Type B pancreatic cell (in vitro differentiated cells): ENCODE results near the gene F12. TPM values are rescaled to one million over a fixed set of nuclear protein-coding genes. Genes with fewer than 3 reads are reported as not detected.

Experiments
- DNase-seq: peaks from one replicate; pipeline ENCODE4 v3.0.0; 2021; ENCODE audit warnings: mixed read lengths; ENCODE audit not compliant: unreplicated experiment; ENCODE audit errors: extremely low spot score
- H3K27ac Mint-ChIP-seq: 2 replicates; pipeline ENCODE4 v1.8.0; 2021; ENCODE audit warnings: mild to moderate bottlenecking, mixed read lengths
- H3K27me3 Mint-ChIP-seq: 2 replicates; pipeline ENCODE4 v1.8.0; 2021; ENCODE audit warnings: mixed read lengths
- H3K36me3 Mint-ChIP-seq: 2 replicates; pipeline ENCODE4 v1.8.0; 2021; ENCODE audit warnings: mixed read lengths
- H3K4me1 Mint-ChIP-seq: one replicate; pipeline ENCODE4 v1.8.0; 2021; ENCODE audit warnings: mixed read lengths; ENCODE audit not compliant: unreplicated experiment
- H3K4me3 Mint-ChIP-seq: 2 replicates; pipeline ENCODE4 v1.8.0; 2021; ENCODE audit warnings: mild to moderate bottlenecking, mixed read lengths
- H3K9me3 Mint-ChIP-seq: 2 replicates; pipeline ENCODE4 v1.8.0; 2021; ENCODE audit warnings: mixed read lengths
- total RNA-seq: library from RNA; stranded (reverse); gene quantifications from 2 replicates; pipeline ENCODE4 v1.2.1, GENCODE V29; 2021; ENCODE audit warnings: low replicate concordance
- TF ChIP-seq, protein P1 (sequence below): fragments of 200-600 bp; sonication (generic); conservative IDR thresholded peaks from 2 replicates; pipeline ENCODE4 v1.5.0; 2021; ENCODE audit warnings: antibody characterized with exemption, mild to moderate bottlenecking

Gene F12
- total RNA-seq, 1 donor from 2014 or later, result 3.2 TPM

- Mint-ChIP-seq H3K4me3 (no peak overlapping the region), H3K9me3 (no peaks in the 10 kb centered on the region), H3K4me1 (peaks cover 8% of the 10 kb centered on the region), H3K27ac (no peak overlapping the region), H3K36me3 (no peaks in the 10 kb centered on the region), H3K27me3 (peaks cover 32% of the 10 kb centered on the region)
- DNase-seq, result no peak
- TF ChIP-seq, protein P1, sequence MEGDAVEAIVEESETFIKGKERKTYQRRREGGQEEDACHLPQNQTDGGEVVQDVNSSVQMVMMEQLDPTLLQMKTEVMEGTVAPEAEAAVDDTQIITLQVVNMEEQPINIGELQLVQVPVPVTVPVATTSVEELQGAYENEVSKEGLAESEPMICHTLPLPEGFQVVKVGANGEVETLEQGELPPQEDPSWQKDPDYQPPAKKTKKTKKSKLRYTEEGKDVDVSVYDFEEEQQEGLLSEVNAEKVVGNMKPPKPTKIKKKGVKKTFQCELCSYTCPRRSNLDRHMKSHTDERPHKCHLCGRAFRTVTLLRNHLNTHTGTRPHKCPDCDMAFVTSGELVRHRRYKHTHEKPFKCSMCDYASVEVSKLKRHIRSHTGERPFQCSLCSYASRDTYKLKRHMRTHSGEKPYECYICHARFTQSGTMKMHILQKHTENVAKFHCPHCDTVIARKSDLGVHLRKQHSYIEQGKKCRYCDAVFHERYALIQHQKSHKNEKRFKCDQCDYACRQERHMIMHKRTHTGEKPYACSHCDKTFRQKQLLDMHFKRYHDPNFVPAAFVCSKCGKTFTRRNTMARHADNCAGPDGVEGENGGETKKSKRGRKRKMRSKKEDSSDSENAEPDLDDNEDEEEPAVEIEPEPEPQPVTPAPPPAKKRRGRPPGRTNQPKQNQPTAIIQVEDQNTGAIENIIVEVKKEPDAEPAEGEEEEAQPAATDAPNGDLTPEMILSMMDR, result no peak
Measured at GRCh38 chr5:177397875-177398390, 11.4 kb downstream of the F12 start.

DNA sequence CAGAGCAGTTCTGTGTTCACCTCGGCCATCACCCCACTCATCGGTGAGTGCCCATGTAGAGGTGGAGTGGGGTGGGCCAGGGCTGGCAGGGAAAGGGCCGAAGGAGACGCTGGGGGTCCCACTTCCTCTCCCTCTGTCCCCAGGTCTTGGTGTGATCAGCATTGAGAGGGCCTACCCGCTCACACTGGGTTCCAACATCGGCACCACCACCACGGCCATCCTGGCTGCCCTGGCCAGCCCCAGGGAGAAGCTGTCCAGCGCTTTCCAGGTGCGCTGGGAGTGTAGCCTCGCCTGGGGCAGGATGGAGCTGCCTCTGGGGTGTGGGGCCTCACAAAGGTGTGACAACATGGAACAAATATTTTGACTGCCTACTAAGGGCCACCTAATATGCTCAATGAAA lies 12.6 kb downstream of the F12 start:
- no peaks in the 10 kb centered on the region for H3K4me1 Mint-ChIP-seq
- no peaks in the 10 kb centered on the region for H3K9me3 Mint-ChIP-seq
- H3K4me3 Mint-ChIP-seq, result no peak overlapping the region
- no peak for DNase-seq
- TF ChIP-seq, protein P1, result no peak
- no peak overlapping the region for H3K27ac Mint-ChIP-seq
- H3K36me3 Mint-ChIP-seq, result no peaks in the 10 kb centered on the region
- H3K27me3 Mint-ChIP-seq, result peaks cover 20% of the 10 kb centered on the region

GRCh38 chr5:177396078-177396477 lies 13.3 kb downstream of the F12 start:
- TF ChIP-seq, protein P1, result no peak
- Mint-ChIP-seq H3K4me3 (no peak overlapping the region), H3K4me1 (no peaks in the 10 kb centered on the region), H3K27ac (no peak overlapping the region), H3K9me3 (no peaks in the 10 kb centered on the region), H3K36me3 (no peaks in the 10 kb centered on the region), H3K27me3 (peaks cover 13% of the 10 kb centered on the region)
- DNase-seq, result no peak

DNA sequence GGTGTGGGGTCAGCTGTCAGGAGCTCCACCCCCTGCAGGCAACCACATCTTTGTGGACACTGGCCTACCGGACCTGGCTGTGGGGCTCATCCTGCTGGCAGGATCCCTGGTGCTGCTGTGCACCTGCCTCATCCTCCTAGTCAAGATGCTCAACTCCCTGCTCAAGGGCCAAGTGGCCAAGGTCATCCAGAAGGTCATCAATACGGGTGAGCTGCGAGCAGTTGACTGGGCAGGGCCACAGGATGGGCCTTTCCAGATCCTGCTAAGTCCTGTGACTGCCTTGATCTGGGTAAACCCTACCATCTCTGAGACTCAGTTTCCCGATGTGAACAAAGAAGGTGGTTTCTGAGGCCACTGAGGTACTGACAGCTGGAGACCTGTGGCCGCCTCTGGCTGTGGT lies 15.4 kb downstream of the F12 start:
- TF ChIP-seq, protein P1, result no peak
- peaks cover 14% of the 10 kb centered on the region for H3K4me1 Mint-ChIP-seq
- no peaks in the 10 kb centered on the region for H3K36me3 Mint-ChIP-seq
- no peak overlapping the region for H3K27ac Mint-ChIP-seq
- peaks cover 13% of the 10 kb centered on the region for H3K27me3 Mint-ChIP-seq
- no peak for DNase-seq
- no peaks in the 10 kb centered on the region for H3K9me3 Mint-ChIP-seq
- no peak overlapping the region for H3K4me3 Mint-ChIP-seq

DNA sequence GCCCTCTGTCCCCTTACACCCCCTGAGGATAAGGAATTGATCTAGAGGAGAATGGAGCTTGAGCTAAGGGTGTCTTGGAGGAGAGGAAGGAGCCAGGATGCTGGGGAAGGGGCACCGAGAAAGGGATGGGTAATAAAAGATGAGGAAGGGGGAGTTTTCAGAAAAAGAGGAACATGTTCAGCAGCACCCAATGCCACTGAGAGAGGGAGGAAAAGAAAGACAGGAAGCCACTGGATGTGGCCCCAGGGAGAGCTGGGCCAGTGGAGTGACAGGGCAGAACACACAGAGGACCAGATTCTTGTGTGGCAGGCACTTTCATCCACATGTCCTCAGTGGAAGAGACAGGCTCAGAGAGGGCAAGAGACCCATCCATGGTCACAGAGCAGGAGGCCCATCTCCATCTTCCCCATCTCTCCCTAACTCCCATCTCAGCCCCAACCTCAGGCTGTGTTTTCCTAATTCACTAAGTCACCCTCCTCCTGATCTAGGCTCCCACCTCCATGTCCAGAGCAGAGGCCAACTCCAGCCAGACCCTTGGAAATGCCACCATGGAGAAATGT lies 16.1 kb downstream of the F12 start:
- Mint-ChIP-seq H3K27me3 (peaks cover 9% of the 10 kb centered on the region), H3K27ac (no peak overlapping the region), H3K4me1 (peaks cover 21% of the 10 kb centered on the region), H3K9me3 (no peaks in the 10 kb centered on the region), H3K36me3 (no peaks in the 10 kb centered on the region), H3K4me3 (no peak overlapping the region)
- DNase-seq, result no peak
- TF ChIP-seq, protein P1, result no peak
